ENCODE measurements around the gene NAA10. TPM values are rescaled to one million over a fixed set of nuclear protein-coding genes. Genes with fewer than 3 reads are reported as not detected.

NAA10 gene
- polyA plus RNA-seq, 1 donor from 2014 or later, result 117 TPM

DNA sequence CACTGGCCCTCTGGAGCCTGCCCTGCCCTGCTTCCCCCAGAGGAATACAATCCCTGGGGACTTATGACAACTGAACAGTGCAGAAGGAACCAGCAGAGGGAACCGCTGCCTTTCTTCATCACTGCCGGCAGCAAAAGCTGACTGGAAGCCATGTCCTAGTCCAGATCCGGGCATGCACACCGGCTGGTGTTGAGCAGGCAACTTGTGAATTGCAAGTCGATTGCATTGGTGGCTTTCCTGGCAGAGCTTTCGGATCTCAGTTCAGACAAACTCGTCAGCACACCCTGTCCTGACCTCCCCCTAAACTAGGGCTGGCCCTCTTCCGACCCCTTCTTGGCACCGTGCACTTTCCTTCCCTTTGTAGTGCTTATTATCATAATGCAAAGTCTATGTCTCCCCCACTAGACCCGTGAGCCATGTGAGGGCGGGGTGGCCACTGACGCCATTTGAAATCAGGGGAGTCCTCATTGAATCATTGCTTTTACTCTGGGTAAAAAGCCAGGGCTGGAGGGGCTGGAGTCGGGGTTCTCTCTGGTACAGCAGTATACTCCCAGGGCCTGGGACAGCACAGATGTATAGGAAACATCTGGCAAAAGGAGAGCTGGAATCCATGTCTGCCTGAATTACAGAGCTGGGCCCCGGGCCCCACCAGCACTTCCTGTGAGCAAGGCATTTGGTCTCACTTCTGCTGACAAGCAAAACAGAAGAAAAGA lies 10.5 kb downstream of the NAA10 start:
- H3F3A ChIP-seq (ENCODE audit: insufficient read depth, low read length, poor library complexity, severe bottlenecking), result no peaks in the 10 kb centered on the region

GRCh38 chrX:153922932-153923857 lies 11.6 kb downstream of the NAA10 start:
- no peak overlapping the region for H3K9ac ChIP-seq (ENCODE audit: low read length)
- no peak overlapping the region for H3K27ac ChIP-seq (ENCODE audit: low read length)
- no peak overlapping the region for H3K4me3 ChIP-seq (ENCODE audit: low read length)
- no peaks in the 10 kb centered on the region for H3K79me2 ChIP-seq (replicated peaks; ENCODE audit: insufficient read depth, low read length)
- H3K9me3 ChIP-seq (ENCODE audit: low read length), result no peaks in the 10 kb centered on the region
- TF ChIP-seq MXI1 (conservative IDR thresholded peaks at IDR 0.05; ENCODE audit: poor library complexity, severe bottlenecking) (no peak), EP300 (conservative IDR thresholded peaks at IDR 0.05; ENCODE audit: poor library complexity, severe bottlenecking) (no peak), SMC3 (conservative IDR thresholded peaks at IDR 0.05; ENCODE audit: poor library complexity) (no peak), EZH2 (IDR thresholded peaks at IDR 0.05; ENCODE audit: borderline replicate concordance, insufficient read depth, low read length, poor library complexity, severe bottlenecking) (no peak)
- TF ChIP-seq, protein P1, sequence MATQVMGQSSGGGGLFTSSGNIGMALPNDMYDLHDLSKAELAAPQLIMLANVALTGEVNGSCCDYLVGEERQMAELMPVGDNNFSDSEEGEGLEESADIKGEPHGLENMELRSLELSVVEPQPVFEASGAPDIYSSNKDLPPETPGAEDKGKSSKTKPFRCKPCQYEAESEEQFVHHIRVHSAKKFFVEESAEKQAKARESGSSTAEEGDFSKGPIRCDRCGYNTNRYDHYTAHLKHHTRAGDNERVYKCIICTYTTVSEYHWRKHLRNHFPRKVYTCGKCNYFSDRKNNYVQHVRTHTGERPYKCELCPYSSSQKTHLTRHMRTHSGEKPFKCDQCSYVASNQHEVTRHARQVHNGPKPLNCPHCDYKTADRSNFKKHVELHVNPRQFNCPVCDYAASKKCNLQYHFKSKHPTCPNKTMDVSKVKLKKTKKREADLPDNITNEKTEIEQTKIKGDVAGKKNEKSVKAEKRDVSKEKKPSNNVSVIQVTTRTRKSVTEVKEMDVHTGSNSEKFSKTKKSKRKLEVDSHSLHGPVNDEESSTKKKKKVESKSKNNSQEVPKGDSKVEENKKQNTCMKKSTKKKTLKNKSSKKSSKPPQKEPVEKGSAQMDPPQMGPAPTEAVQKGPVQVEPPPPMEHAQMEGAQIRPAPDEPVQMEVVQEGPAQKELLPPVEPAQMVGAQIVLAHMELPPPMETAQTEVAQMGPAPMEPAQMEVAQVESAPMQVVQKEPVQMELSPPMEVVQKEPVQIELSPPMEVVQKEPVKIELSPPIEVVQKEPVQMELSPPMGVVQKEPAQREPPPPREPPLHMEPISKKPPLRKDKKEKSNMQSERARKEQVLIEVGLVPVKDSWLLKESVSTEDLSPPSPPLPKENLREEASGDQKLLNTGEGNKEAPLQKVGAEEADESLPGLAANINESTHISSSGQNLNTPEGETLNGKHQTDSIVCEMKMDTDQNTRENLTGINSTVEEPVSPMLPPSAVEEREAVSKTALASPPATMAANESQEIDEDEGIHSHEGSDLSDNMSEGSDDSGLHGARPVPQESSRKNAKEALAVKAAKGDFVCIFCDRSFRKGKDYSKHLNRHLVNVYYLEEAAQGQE (IDR thresholded peaks at IDR 0.05; ENCODE audit: borderline replicate concordance), result no peak
- no peaks in the 10 kb centered on the region for H3K9me2 ChIP-seq (ENCODE audit: insufficient read depth, low read length)
- H2AFZ ChIP-seq (ENCODE audit: low read depth, low read length), result no peak overlapping the region
- H3F3A ChIP-seq (ENCODE audit: insufficient read depth, low read length, poor library complexity, severe bottlenecking), result no peaks in the 10 kb centered on the region
- H3K36me3 ChIP-seq (ENCODE audit: insufficient read depth, low read length), result no peaks in the 10 kb centered on the region
- no peaks in the 10 kb centered on the region for H3K27me3 ChIP-seq (ENCODE audit: insufficient read depth, low read depth, low read length)
- no peaks in the 10 kb centered on the region for H4K20me1 ChIP-seq (ENCODE audit: insufficient read depth)
- H3K4me2 ChIP-seq (ENCODE audit: low read length), result no peak overlapping the region

More for the DNA sequence above, 10.5 kb downstream of the NAA10 start:
- no peak overlapping the region for H3K4me2 ChIP-seq (ENCODE audit: low read length)
- no peaks in the 10 kb centered on the region for H3K79me2 ChIP-seq (replicated peaks; ENCODE audit: insufficient read depth, low read length)
- H3K36me3 ChIP-seq (ENCODE audit: insufficient read depth, low read length), result no peaks in the 10 kb centered on the region
- TF ChIP-seq, protein P2, sequence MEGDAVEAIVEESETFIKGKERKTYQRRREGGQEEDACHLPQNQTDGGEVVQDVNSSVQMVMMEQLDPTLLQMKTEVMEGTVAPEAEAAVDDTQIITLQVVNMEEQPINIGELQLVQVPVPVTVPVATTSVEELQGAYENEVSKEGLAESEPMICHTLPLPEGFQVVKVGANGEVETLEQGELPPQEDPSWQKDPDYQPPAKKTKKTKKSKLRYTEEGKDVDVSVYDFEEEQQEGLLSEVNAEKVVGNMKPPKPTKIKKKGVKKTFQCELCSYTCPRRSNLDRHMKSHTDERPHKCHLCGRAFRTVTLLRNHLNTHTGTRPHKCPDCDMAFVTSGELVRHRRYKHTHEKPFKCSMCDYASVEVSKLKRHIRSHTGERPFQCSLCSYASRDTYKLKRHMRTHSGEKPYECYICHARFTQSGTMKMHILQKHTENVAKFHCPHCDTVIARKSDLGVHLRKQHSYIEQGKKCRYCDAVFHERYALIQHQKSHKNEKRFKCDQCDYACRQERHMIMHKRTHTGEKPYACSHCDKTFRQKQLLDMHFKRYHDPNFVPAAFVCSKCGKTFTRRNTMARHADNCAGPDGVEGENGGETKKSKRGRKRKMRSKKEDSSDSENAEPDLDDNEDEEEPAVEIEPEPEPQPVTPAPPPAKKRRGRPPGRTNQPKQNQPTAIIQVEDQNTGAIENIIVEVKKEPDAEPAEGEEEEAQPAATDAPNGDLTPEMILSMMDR (IDR thresholded peaks at IDR 0.05; ENCODE audit: poor library complexity, severe bottlenecking), result peak; percentile 31
- TF ChIP-seq RAD21 (conservative IDR thresholded peaks at IDR 0.05), result peak; percentile 38
- peak; percentile 27 for TF ChIP-seq SMC3 (conservative IDR thresholded peaks at IDR 0.05; ENCODE audit: poor library complexity)
- no peak for TF ChIP-seq EZH2 (IDR thresholded peaks at IDR 0.05; ENCODE audit: borderline replicate concordance, insufficient read depth, low read length, poor library complexity, severe bottlenecking)
- no peak overlapping the region for H2AFZ ChIP-seq (ENCODE audit: low read depth, low read length)
- H3K9me2 ChIP-seq (ENCODE audit: insufficient read depth, low read length), result no peaks in the 10 kb centered on the region
- no peaks in the 10 kb centered on the region for H3K27me3 ChIP-seq (ENCODE audit: insufficient read depth, low read depth, low read length)
- H3K4me3 ChIP-seq (ENCODE audit: low read length), result no peak overlapping the region
- H4K20me1 ChIP-seq (ENCODE audit: insufficient read depth), result no peaks in the 10 kb centered on the region
- H3K9ac ChIP-seq (ENCODE audit: low read length), result no peak overlapping the region
- no peak overlapping the region for H3K27ac ChIP-seq (ENCODE audit: low read length)
- no peaks in the 10 kb centered on the region for H3K9me3 ChIP-seq (ENCODE audit: low read length)
